ENCODE measurements around the gene MARCHF9. TPM values are rescaled to one million over a fixed set of nuclear protein-coding genes. Genes with fewer than 3 reads are reported as not detected.

MARCHF9 gene
- polyA plus RNA-seq, 1 donor, result 20.0 TPM

DNA sequence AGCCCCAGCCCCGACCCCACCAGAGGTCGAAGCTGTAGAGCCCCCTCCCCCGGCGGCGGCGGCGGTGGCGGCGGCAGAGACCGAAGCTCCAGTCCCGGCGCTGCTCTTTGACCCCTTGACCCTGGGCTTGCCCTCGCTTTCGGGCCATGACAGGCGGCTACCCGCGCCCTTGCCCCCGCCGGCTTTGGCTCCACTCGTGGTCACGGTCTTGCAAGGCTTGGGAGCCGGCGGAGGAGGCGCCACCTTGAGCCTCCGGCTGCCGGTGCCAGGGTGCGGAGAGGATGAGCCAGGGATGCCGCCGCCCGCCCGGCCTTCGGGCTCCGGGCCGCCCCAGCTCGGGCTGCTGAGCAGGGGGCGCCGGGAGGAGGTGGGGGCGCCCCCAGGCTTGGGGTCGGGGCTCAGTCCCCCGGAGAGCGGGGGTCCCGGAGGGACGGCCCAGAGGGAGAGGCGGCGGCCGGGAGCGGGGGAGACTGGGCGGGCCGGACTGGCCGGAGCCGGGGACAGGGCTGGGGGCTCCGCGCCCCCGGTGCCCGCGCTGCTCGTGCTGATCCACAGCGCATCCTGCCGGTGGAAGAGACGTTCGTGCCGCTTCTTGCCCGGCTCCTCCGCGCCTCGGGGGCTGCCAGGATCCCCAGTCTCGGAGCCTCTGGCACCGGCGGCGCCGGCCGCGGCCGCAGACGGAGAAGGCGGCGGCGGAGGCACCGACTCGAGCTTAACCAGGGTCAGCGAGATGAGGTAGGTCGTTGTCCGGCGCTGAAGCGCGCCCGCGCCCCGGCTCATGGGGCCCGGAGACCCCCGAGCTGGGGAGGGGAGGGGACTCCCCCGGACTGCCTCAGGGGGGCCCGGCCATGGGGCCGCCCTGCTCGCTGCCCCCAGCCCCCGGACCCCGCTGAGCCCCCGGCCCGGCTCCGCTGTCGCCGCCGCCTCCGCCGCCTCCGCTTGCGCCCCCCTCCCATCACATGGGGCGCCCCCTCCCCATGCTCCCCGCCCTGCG, 17.1 kb upstream of the MARCHF9 start:
- no peak for DNase-seq

- DNase-seq, result no peak
Observed at GRCh38 chr12:57738661-57739237, 16.2 kb upstream of the MARCHF9 start, which contains the start of gene AGAP2. Gene AGAP2, minus strand, starts transcription at chr12:57738742. Its CDS starts 496 bp downstream, at chr12:57738246.

DNA sequence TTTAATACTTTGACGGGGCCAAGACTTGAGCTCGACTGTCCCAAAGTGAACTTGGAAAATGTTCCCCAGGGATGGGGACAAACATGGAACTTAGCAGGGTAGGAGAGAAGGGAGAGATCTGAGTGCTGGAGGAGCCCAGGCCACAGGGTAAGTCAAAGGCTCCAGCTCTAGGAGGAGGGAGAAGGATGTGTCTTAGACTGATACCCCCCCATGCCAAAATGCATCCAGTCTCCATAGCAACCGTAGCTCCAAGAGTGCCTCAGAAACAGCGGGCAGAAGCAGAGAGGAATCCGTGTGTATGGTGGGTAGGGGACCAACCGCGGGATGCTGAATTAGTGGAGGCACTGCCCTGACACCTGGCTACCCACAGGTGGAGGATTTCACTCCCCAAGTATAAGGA, 15.5 kb upstream of the MARCHF9 start:
- no peak for DNase-seq

DNA sequence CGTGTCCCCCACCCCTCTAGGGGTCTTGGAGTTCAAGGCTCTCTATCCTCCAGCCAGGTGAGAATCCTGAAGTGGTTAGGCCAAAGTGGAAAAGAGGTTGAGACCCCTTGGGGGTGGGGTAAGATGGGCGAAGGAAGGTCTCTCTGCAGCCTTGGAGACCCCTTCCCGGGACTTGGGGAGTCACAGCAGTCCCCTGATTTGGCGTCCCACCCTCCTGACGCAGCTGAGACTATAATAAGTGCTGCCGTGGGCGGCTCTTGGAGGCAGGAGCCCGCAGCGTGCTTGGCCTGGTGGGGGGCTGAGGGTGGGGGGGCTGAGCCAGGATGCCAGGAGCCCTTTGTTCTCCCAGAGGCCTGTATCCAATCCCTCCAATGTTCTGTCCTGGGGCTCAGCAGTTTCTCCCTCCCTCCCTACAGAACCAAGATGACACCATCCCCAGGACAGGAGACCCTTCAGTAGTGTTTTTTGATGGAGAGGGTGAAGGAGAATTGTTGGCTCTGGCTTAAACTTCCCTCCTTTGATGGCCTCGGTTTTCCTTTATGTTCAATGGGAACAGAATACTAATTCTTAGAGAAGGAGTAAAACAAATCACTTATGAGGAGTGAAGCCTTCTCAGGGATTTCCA, 14.9 kb upstream of the MARCHF9 start:
- DNase-seq, result no peak

DNA sequence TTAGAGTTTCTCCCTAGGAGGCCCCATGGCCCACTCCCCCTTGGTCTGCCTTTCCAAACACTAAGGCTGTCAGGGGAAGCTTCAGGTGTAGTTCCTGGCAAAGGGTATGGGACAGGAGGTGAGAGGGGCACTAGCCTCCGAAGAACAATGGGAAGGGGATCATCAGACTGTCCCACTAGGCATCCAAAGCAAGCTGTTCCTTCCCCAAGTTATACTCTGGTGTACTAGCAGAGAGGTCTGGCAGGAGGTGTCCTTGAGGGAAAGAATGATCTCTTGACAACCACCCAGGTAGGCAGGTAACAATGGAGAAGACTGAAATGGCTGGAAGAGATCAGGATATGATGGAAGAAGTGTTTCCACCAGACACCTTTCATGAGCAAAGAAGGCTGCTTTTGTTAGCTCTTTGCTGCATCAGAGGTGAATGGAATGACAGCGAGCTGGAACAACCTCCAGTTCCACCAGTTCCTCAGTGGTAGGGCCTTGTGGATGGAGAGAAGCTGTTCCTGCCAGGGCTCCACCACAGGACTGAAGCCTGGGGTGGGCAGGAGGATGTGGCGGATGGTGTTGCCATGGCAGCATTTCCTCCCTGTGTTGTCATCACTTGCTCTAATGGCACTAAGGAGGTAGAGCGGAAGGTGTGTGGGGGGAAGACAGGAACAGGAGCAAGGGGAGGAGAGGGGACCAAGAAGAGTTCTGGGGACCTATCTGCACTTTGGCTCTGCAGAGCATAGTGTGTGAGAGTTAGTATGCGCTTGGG, 14.1 kb upstream of the MARCHF9 start:
- DNase-seq, result no peak

- no peak for DNase-seq
Observed at GRCh38 chr12:57741413-57741789, 13.5 kb upstream of the MARCHF9 start.

GRCh38 chr12:57741844-57742738, 12.8 kb upstream of the MARCHF9 start:
- no peak for DNase-seq

DNA sequence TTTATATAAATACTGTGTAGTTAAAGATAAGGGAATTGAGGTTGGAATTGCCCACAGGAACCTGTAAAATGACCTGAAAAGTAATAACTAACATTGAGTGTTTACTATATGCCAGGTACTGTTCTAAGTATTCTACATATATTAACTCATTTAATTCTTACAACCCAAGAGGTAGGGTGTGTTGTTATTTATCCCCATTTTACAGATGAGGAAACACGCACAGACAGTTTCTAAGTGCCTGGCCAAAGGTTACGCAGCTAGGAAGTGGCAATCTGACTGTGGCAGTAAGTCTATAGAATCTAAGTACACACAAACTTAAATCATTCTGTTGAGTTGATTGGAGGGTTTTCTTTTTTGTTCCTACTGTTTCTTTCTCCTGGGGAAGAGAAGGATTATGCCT, 11.1 kb upstream of the MARCHF9 start:
- DNase-seq, result no peak

- DNase-seq, result no peak
Observed at GRCh38 chr12:57744194-57744776, 10.6 kb upstream of the MARCHF9 start.

DNA sequence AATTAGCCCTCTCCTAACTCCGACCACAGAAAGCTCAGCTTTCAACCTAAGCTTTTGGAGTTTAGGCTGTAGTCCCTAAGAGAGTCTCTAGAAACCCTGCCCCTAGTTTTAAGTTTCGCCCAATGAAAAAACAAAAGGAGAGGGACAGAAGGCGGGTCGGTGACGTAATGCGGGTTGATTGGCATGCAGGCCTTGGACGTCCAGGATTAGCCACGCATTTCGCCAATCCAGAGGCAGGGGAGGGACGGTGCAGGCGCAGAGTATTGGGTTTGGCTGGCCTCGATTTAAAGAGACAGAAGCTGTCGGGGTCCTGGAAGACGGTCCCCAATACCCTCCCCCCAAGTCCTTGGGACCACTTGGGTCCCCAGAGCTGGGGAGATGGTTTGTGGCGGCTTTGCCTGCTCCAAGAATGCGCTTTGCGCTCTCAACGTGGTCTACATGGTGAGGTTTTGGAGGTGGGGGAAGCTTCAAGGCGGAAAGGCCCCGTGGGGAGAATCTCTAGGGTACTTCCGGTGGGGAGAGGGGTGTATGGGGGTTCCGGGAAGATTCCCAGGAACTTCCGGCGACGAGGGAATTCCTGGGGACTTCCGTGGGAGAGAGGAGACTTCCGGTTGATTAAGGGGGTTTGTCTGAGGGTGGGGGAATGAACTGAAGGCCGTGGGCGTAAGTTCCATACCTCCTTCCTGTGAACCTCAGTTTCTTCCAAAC, 10.0 kb upstream of the MARCHF9 start, which contains the start of gene TSPAN31:
TSS of gene TSPAN31 (plus strand) at position 263 of the 708 bp plus-strand sequence. CDS start at position 379, 116 bp downstream.
- peak; percentile 98 for DNase-seq

DNA sequence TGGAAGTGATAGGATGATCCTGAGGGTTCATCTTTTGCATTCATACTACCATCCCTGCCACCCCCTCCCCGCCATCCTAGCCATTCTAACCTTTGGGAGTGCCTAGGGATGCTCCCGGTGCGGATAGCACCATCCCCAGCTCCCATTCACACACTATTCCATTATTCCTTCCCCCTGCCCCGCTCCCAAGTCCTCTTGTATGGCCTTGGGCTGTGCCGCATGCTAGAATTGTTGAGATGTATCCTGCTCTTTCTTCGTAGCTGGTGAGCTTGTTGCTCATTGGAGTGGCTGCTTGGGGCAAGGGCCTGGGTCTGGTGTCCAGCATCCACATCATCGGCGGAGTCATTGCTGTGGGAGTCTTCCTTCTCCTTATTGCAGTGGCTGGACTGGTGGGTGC, 9.4 kb upstream of the MARCHF9 start:
- no peak for DNase-seq

DNA sequence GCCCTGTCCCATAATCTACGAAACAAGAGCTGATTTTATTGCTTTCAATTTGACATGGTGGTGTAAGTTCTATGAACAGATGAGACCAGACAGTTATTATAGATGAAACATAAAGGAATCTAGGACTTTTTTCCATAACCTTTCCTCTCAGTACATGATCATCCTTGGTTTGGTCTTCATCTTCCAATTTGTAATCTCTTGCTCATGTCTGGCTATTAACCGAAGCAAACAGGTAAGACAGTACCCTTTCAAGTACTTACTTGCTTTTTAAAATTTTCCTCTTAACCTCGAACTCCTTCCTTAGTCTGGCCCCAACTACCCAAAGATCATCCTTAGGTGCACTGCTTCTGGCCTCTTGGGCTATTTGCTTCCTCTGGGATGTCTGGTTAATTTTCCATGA, 8.9 kb upstream of the MARCHF9 start:
- DNase-seq, result no peak

DNA sequence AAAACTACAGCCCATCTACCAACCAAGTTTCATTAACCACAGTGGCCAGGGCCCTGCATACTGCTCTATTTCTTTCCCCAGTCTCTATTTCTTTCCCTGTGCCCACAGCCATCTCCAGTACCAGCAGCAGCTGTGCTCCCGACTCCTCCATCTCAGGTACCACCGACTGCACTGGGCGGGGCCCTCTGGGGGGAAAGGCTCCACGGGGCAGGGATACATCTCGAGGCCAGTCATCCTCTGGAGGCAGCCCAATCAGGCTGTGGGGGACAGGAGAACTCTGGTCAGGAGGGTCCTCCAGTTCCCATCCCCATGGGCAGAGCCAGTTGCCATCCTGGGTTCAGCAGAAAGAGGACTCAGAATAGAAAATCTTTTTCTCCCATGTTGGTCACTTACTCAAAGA, 5.8 kb upstream of the MARCHF9 start:
- DNase-seq, result no peak

DNA sequence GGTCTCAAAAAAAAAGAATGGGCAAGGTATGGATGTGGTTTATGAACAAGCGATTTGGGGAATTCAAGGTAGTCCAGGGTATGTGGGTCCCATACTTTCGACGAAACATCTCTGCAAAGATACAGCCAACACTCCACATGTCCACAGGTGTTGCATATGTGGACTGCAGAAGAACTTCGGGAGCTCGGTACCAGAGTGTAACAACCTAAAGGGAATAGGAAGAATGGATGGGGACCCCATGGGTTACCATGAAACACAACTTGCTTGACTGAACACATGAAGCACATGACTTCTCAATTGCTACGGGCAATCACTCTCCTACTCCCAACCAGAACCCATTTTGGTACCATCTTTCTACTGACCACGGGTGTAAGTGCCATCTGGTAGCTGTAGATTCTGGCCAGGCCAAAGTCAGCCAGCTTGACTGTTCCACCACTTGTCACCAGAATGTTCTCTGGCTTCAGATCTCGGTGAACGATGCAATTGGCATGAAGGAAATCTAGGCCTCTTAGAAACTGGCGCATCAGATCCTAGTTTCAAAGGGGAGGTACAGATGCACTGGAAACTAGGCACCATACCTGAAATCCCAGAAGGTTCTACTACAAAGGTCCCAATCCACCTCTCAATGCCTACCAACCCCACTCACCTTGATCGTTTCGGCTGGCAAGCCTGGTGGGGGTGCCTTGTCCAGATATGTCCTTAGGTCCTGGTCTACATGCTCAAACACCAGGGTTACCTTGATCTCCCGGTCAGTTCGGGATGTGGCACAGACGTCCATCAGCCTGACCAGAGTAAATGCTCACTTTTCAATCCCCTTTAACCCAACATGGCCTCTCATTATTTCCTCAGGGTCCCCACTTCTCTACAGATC, 4.1 kb upstream of the MARCHF9 start:
- DNase-seq, result no peak

DNA sequence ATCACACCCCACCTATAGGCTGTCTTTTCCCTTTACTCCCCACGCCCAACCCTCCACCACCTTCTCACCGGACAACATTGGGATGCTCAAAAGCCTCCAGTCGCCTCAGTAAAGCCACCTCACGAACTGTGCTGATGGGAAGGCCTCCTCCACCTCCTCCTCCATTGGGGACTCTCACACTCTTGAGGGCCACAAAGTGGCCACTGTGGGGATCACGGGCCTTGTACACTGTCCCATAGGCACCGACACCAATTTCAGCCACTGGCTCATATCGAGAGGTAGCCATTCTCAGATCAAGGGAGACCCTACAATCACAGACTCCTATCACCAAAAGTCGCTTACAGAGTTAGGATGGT, 3.5 kb upstream of the MARCHF9 start:
- no peak for DNase-seq

GRCh38 chr12:57751788-57752667, 2.9 kb upstream of the MARCHF9 start, which contains the start of gene CDK4:
Gene CDK4, minus strand, starts transcription at chr12:57752310. Its CDS starts 593 bp downstream, at chr12:57751717.
- peak; percentile 98 for DNase-seq

DNA sequence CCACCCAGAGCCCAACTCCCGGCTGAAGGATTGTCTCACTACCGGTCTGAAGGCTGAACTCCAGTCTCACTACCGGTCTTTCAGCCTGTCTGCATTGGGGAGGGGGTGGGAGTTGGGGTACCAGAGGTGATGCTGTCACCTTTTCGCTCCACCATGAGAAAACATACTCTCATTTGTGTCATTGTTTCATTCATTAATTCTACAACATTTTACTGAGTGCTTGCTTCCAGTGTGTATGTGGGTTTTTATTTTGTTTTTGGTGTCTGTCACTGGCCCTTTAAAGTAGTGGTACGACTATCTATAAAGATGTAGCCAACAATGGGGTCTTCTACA, 2.3 kb upstream of the MARCHF9 start:
- DNase-seq, result no peak

DNA sequence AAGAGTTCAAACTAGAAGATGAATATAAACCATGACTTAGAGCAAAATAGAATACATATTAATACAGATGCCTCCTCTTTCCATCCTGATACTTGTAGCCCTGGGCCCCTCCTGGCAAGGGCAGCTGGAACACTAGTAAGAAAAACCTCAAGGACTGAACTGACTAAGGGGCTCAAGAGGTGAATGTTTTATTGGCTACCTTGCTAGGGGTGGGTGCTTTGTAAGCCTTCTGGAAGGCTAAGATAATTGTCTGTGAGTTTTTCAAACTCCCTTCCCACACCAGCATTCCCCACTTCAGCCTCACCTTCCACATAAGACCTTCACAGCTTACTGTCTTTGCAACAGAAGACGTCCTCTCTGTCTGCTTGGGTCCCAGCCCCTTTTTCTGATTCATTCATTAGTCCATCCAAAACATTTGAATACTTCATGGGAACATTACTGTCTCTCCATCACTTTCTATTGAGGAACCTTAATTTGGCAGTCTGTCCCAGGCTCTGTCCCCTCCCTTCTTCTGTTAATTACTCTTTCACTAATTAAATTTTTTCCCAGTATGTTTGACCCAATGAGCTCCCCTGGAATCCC, 1.1 kb upstream of the MARCHF9 start:
- DNase-seq, result no peak
